Hindlimb muscle (tissue), 1 donor: ENCODE data around the gene XAGE1B. TPM values are rescaled to one million over a fixed set of nuclear protein-coding genes. Genes with fewer than 3 reads are reported as not detected.

Experiments
- polyA plus RNA-seq: library from polyadenylated mRNA; unstranded; fragments of 120-200 nt; gene quantifications from one replicate; pipeline ENCODE4 v1.2.1, GENCODE V29; 2013; ENCODE audit not compliant: insufficient read length

XAGE1B gene
- polyA plus RNA-seq, 1 donor, result not detected

Other genes starting within 250 kb of the XAGE1B start
- not detected for gene XAGE2, start 148.0 kb downstream of the XAGE1B start, polyA plus RNA-seq
- gene XAGE1A, start 21.3 kb downstream of the XAGE1B start, polyA plus RNA-seq, result not detected
- gene SSX7, start 137.8 kb upstream of the XAGE1B start, polyA plus RNA-seq, result not detected
- not detected for gene SSX2, start 190.1 kb upstream of the XAGE1B start, polyA plus RNA-seq
- not detected for gene SSX2B, start 234.2 kb upstream of the XAGE1B start, polyA plus RNA-seq